Measurements from ENCODE around the gene IRAK2. TPM values are rescaled to one million over a fixed set of nuclear protein-coding genes. Genes with fewer than 3 reads are reported as not detected.

IRAK2 gene
- total RNA-seq, 1 donor from 2014 or later, result 0.26 TPM

- no peak overlapping the region for H2AFZ ChIP-seq (replicated peaks)
- H3K27me3 ChIP-seq, result no peaks in the 10 kb centered on the region
- no peak overlapping the region for H3K9ac ChIP-seq
- no peaks in the 10 kb centered on the region for H4K20me1 ChIP-seq (ENCODE audit: low read depth)
- Mint-ChIP-seq H3K4me1 (no peaks in the 10 kb centered on the region), H3K27ac (no peak overlapping the region), H3K4me3 (no peak overlapping the region), H3K36me3 (no peaks in the 10 kb centered on the region), H3K27me3 (ENCODE audit: insufficient read depth, low read depth) (peaks cover 2% of the 10 kb centered on the region), H3K9me3 (no peaks in the 10 kb centered on the region)
- TF ChIP-seq EZH2 (IDR thresholded peaks at IDR 0.05) (no peak), EZH2phosphoT487 (IDR thresholded peaks at IDR 0.05) (no peak), CTCF (IDR thresholded peaks at IDR 0.05) (no peak)
- no peak overlapping the region for H3K27ac ChIP-seq
- DNase-seq (ENCODE audit: low spot score), result no peak
- H3K4me2 ChIP-seq, result no peak overlapping the region
- H3K9me3 ChIP-seq (ENCODE audit: low read depth), result no peaks in the 10 kb centered on the region
- H3K79me2 ChIP-seq (ENCODE audit: low read depth), result no peaks in the 10 kb centered on the region
- H3K4me3 ChIP-seq, result no peak overlapping the region
- H3K36me3 ChIP-seq, result no peaks in the 10 kb centered on the region
- no peaks in the 10 kb centered on the region for H3F3A ChIP-seq (ENCODE audit: low read depth)
- H3K4me1 ChIP-seq, result no peaks in the 10 kb centered on the region
Observed at GRCh38 chr3:10215578-10216368, 51.1 kb downstream of the IRAK2 start.

GRCh38 chr3:10217359-10217758 is 52.6 kb downstream of the IRAK2 start:
- Histone ChIP-seq H2AFZ (replicated peaks) (no peak overlapping the region), H3K9ac (no peak overlapping the region), H3K4me2 (no peak overlapping the region), H3K4me3 (no peak overlapping the region), H3K4me1 (no peaks in the 10 kb centered on the region), H3K27me3 (no peaks in the 10 kb centered on the region), H3K9me3 (ENCODE audit: low read depth) (no peaks in the 10 kb centered on the region), H3K36me3 (no peaks in the 10 kb centered on the region), H3K79me2 (ENCODE audit: low read depth) (no peaks in the 10 kb centered on the region), H4K20me1 (ENCODE audit: low read depth) (no peaks in the 10 kb centered on the region), H3F3A (ENCODE audit: low read depth) (no peaks in the 10 kb centered on the region), H3K27ac (no peak overlapping the region)
- peaks cover 4% of the 10 kb centered on the region for H3K4me1 Mint-ChIP-seq
- H3K4me3 Mint-ChIP-seq, result no peak overlapping the region
- no peak for DNase-seq (ENCODE audit: low spot score)
- H3K36me3 Mint-ChIP-seq, result no peaks in the 10 kb centered on the region
- H3K9me3 Mint-ChIP-seq, result no peaks in the 10 kb centered on the region
- TF ChIP-seq EZH2 (IDR thresholded peaks at IDR 0.05) (no peak), EZH2phosphoT487 (IDR thresholded peaks at IDR 0.05) (no peak), CTCF (IDR thresholded peaks at IDR 0.05) (no peak)
- H3K27ac Mint-ChIP-seq, result no peak overlapping the region
- peaks cover 2% of the 10 kb centered on the region for H3K27me3 Mint-ChIP-seq (ENCODE audit: insufficient read depth, low read depth)

- Mint-ChIP-seq H3K36me3 (no peaks in the 10 kb centered on the region), H3K4me1 (peaks cover 8% of the 10 kb centered on the region), H3K27me3 (ENCODE audit: insufficient read depth, low read depth) (peaks cover 4% of the 10 kb centered on the region), H3K4me3 (no peak overlapping the region), H3K9me3 (no peaks in the 10 kb centered on the region), H3K27ac (no peak overlapping the region)
- H3K4me1 ChIP-seq, result no peaks in the 10 kb centered on the region
- TF ChIP-seq EZH2phosphoT487 (IDR thresholded peaks at IDR 0.05) (no peak), CTCF (IDR thresholded peaks at IDR 0.05) (no peak), EZH2 (IDR thresholded peaks at IDR 0.05) (no peak)
- H4K20me1 ChIP-seq (ENCODE audit: low read depth), result no peaks in the 10 kb centered on the region
- no peak overlapping the region for H3K4me3 ChIP-seq
- no peak overlapping the region for H2AFZ ChIP-seq (replicated peaks)
- no peaks in the 10 kb centered on the region for H3K9me3 ChIP-seq (ENCODE audit: low read depth)
- no peaks in the 10 kb centered on the region for H3K36me3 ChIP-seq
- no peak overlapping the region for H3K4me2 ChIP-seq
- no peak overlapping the region for H3K9ac ChIP-seq
- H3F3A ChIP-seq (ENCODE audit: low read depth), result no peaks in the 10 kb centered on the region
- H3K79me2 ChIP-seq (ENCODE audit: low read depth), result no peaks in the 10 kb centered on the region
- no peak overlapping the region for H3K27ac ChIP-seq
- no peaks in the 10 kb centered on the region for H3K27me3 ChIP-seq
- DNase-seq (ENCODE audit: low spot score), result no peak
Observed at GRCh38 chr3:10219737-10220136, 55.0 kb downstream of the IRAK2 start.
